ENCODE measurements around the gene MATK. TPM values are rescaled to one million over a fixed set of nuclear protein-coding genes. Genes with fewer than 3 reads are reported as not detected.
"Not testable (repeated sequence)": the region's sequence is repeated elsewhere in the genome, so short reads cannot be mapped to it uniquely, and the experiment has no call there.

Gene MATK
- total RNA-seq, 1 donor from 2014 or later, result 4.7 TPM

DNA sequence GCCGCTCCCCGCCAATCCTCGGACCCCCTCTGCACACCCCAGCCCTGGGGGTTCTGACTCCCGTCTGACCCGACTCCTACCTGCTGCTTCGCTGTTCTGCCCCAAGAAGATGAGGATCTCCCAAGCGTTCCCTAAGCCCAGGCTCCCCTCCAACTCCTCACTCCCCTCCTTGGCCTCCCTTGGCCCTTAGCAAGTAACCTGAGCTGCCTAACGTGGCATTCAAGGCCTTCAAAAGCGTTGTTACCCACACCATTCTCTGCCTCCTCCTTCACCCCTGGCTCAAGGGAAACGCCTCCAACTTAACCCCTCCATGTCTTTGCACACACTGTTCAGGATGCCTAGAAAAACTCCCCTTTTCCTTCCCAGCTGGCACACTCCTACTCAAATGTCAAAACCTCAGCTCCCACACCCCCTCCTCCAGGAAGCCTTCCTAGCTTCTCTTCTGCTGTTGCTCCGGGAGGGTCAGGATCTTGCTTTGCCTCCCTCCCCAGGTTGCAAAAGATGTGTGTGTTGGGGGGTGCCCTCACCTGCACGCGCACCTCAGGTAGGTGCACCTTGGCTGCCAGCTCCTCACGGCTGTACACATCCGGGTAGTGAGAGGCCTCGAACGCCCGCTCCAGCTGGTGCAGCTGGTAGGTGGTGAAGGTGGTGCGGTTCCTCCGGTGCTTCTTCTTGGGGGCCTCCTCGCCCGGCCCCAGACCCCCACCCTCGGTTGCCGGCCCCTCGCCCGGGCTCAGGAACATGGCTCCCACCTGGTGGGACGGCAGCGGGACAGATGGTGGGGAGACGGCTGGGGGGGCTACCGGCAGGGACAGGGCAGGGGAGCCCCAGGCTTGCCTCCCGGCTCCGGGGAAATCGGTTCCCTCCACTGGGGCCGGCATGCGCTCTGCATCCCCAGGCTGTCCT is 14.9 kb downstream of the MATK start:
- no peak for DNase-seq (ENCODE audit: low spot score)

DNA sequence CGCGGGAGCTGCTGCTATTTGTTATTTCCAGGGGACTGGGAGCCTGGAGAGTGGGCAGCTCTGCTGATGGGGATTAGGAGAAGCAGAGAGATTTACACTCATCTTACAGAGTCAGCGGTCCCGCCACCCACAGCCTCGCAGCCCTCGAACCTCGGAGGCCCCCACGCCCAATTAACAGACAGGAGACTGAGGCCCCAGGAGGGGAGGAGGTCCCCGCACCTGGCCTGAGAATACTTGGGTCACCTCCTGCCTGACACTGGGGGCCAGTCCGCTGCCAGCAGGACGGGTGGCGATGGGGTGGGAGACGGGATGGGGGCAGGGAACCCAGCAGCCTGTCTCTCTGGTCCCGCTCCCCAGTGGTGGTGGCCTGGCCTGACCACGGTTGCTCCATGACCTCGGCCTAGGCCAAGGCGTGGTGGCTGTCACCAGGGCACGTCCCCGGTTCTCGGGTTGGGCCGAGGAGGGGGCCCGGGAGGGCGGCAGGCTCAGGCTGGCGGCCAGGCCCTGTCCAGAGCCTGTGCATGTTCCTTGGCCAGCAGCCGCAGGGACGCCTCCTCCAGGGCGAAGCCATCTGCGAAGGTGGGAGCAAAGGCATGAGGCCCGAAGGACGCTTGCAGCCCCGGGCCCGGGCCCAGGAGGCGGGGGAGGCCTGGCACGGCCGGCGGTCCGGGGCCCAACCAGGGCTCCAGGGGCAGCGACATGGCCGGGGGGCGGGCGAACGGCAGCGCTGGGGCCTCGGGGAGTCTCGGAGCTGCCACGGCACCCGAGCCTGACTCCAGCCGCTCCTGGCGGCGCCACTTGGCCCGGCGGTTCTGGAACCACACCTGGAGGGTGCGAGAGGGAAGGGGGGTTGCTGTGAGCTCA is 15.8 kb downstream of the MATK start:
- no peak for DNase-seq (ENCODE audit: low spot score)

DNA sequence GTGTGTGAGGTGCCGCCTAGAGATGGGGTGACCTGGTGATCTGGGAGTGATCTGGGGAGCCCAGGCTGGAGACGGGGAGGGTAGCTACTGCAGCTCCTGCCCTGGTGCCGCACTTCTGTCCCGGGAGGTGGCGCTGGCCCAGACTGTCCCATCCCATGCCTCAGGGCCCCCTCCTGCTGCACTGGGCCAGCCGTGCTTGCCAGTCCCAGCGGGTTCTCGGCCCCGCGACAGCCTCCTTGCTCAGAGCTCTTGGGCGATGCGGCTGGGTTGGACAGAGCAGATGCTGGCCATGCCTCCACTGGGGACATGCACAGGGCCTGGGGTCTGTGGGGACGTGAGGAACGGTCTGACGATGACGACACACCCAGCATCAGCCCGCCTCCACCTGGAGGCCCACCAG is 16.7 kb downstream of the MATK start:
- no peak for DNase-seq (ENCODE audit: low spot score)

DNA sequence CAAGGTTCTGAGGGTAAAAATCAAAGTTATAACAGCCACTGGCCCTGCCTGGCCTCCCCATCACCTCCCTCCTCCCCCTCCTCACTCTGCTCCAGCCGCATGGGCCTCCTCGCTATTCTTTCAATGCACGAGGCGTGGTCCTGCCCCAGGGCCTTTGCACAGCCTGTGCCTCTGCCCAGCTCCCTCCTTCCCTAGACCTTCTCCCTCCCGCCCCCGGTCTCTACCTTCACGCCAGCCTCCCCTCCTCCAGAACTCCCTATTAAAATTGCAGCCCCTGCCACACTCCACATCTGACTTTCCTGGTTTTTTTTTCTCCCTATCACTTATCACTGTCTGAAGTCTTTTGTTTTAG is 17.5 kb downstream of the MATK start:
- no peak for DNase-seq (ENCODE audit: low spot score)

DNA sequence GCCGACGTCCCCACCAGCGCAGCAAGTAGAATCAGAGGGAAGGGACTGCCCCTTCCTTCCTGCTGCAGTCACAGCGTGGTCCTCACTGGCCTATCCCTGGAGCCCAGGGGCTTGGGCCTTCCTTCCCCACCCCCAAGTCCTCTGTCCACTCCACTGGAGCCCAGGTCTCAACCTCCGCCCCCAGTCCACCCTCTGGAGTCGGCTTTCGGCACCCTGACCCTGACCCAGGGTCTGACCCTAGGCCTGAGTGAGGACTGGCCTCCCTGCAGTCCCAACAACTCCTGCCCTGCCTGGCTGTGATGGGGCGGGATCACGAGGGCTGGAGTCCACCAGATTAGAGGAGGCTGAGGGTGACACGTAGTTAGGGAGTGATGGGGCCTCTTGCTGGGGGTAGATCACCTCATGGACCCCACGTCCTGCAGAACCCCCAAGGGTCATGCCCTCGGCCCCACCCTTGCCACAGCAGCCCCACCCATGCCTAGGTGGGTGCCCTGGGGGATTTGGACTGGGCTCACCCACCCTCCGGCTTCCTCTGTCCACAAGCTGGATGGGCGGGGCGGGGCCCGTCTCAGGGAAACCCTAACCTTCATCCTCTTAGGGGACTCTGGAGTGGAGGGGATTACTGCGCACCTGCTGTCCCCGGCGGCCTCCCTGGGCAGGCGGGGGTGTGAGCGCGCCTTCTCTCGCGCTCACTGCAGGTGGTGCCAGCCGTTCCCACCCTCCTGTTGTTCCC is 18.0 kb downstream of the MATK start:
- no peak for DNase-seq (ENCODE audit: low spot score)

DNA sequence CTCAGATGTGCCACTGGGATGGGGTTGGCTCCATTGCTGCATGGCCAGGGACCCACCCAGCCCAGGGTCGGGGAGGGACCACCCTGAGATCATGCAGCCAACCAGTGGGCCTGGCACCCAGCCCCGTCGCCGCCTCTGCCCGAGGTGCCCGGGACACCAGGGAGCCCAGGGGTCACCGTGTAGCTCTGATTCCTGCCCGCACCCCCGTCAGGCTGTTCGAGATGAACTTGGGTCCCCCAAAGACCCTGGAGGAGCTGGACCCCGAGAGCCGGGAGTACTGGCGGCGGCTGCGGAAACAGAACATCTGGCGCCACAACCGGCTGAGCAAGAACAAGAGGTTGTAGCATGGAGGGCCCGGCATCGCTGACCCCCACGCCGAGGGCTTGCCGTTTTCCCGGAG is 19.1 kb downstream of the MATK start:
- no peak for DNase-seq (ENCODE audit: low spot score)

DNA sequence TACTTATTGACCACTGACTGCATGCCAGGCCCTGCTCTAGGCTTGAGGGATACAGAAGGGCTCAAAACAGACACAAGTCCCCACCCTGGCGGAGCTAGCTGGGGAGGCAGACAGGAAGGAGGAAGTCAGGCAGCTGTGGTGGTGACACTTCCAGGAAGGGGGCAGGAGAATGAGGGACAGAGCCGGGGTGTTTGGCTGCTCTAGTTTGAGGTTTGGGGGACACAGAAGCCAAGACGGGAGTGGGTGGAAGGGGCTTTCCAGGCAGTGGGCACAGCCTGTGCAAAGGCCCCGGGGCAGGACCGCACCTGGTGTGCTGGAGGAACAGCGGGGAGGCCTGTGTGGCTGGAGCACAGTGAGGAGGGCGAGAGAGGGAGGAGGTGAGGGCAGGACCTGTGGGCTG is 19.7 kb downstream of the MATK start:
- DNase-seq (ENCODE audit: low spot score), result no peak

DNA sequence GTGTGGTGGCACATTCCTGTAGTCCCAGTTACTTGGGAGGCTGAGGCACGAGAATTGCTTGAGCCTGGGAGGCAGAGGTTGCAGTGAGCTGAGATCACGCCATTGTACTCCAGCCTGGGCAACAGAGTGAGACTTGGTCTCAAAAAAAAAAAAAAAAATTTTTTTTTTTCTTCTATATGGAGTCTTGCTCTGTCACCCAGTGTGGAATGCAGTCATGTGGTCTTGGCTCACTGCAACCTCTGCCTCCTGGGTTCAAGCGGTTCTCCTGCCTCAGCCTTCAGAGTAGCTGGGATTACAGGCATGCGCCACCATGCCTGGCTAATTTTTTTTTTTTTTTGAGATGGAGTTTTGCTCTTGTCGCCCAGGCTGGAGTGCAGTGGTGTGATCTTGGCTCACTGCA is 20.4 kb downstream of the MATK start:
- not testable (repeated sequence) for DNase-seq (ENCODE audit: low spot score)

DNA sequence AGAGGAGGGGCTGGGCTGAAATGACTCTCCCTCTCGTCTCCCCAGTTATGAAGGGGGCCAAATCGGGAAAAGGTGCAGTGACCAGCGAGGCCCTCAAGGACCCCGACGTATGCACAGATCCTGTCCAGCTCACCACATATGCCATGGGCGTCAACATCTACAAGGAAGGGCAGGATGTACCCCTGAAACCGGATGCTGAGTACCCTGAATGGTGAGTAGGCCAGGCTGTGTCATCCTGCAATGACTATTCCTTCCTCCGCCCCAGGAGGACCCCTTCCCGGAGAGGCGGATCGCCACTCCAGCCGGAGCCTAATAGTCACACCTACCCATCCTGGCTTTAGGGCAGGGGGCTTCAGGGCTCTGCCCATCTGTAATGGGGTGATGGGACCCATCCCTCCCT is 21.1 kb downstream of the MATK start:
- DNase-seq (ENCODE audit: low spot score), result no peak

DNA sequence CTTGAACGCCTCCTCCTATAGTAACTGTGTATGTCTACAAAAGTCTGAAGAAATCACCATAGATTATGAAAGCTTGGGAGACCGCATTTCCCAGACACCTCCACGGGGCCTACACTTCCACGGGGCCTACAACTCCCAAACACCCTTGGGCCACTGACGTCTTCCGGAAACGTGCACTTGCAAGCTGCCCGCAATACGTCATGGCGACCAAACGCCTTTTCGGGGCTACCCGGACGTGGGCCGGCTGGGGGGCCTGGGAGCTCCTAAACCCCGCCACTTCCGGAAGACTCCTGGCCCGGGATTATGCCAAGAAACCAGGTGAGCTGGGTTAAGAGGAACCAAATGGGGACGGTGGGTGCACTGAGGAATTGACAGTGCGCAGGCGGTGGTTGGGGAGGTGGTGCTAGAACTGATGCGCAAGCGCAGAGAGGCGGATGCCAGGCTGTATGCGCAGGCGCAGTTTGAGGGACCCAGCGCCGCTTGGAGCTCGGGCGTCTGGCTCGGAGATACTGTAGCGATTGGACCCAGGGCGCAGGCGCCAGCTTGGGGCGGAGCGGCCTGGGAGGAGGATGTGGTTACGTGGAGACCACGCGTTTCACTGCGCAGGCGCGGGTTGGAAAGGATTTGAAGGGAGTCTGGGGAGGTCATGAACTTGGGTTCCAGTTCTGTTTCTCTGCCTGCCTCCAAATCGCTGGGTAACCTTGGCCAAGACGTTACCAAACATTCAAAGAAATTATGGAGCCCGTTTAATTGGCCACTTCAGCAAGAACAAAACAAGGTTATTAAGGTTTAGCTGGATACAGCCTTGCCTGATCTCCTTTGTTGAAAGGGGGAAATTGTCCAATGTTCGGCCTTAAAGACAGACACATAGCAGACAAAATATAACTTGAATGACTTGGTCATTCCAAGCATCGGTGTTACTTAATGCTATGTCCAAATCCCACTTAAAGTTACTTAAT is 23.4 kb downstream of the MATK start, which contains the start of gene MRPL54:
Gene MRPL54 (plus strand): TSS at position 182 of the 959 bp plus-strand sequence. CDS start 19 bp downstream, at position 201.
- DNase-seq (ENCODE audit: low spot score), result peak; percentile 100

DNA sequence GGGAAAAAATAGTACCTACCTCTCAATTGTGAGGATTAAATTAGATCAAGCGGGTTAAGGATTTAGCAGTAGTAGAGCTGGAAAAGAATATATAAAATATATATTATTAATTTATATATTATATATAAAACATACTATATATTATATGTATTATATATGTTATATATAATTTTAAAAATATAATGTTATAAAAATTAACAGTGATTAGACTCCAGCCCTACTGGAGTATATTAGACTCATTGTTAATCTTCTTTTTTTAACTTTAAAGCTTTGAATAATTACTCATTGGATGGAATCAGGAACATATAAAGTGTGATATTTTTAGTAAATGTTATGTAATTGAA is 24.1 kb downstream of the MATK start:
- no peak for DNase-seq (ENCODE audit: low spot score)

DNA sequence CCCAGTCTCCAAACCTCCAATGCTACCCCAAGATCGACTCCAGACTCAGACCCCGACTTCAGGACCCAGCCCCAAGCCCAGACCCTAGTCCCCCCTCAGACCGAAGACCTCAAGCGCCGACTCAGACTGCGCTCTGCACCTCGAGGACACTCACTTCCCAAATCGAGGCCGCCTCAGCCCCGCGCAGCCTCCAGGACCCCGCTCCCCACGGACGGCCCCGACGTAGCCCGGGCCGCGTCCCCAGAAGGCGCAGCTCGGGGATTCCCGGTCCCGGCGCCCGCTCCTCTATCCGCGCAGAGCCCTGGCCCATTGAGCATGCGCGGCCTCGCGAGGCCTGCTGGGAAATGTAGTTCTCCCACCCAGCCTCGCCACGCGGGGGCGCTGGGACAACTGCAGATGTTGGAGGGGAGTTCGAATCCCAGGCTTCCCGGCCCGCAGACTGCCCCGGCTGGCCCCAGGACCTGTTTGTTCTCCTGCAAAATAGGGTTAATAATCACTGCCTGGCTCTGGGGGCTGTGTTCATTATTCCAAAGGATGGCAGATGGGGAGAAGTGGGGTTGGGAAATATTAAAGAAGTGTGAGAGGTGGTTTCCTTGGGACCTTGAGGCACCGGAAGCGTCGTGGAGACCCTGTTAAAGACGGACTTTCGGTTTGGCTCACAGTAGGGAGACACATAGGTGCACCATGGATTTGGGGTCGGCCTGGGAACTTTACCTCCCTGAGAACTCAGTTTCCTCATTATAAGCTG is 24.6 kb downstream of the MATK start, which contains the start of gene APBA3:
Gene APBA3 (minus strand): TSS at position 311 of the 748 bp plus-strand sequence. CDS start 1,428 bp downstream, outside the sequence.
- DNase-seq (ENCODE audit: low spot score), result peak; percentile 92

DNA sequence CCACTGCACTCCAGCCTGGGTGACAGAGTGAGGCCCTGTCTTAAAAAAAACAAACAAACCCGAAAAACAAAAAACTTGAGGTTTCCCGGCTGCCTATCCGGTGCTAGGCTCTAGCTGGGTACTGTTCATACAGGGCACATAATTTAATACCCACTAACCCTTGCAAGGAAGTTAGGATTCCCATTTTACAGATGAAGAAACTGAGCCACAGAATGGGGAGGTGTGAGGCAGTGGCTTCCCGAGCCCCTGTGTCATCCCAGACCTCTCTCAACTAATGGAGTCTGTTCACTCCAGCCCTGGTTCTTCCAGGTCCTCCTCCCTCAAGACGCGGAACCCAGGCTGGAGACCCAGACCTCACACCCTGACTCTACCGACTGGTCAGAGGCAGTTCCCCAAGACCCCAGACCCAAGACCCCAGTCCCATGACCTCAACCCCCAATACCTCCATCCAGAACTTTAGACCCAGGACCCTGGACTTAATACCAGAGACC is 25.3 kb downstream of the MATK start:
- no peak for DNase-seq (ENCODE audit: low spot score)

DNA sequence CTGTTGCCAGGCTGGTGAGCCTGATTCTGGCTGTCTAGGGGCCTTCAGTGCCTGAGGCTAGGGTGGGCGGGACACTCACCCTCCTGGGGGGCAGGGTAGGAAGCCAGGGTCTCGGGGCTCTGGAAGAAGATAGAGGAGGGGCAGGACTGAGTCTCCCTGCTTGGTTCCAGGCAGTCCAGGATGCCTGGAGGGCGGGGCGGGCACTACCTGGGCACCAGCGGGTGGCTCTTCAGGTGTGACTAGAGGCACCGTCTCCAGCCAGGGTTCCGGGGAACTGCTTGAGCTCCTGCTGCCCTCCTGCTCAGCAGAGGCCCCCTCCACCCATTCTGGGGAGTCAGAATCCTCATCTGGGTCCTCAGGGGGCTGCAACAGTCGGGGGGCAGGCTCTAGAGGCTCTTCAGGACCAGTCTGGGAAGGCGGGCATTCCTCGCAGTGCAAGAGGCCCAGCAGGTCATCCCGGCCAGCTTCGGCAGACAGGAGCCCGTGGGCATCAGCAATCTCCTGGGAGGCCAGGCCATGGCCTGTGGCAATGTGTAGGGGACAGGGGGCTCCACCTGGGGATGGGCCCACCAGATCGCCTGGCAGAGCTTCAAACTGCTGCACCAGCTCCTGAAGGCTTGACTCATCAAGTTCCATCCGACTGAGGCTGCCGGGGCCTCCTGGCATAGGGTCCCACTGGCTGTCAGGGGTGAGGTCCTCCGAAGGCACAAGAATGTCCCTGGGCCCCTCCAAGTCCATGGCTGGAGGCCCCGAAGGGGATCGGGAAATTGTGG is 26.5 kb downstream of the MATK start:
- DNase-seq (ENCODE audit: low spot score), result no peak

DNA sequence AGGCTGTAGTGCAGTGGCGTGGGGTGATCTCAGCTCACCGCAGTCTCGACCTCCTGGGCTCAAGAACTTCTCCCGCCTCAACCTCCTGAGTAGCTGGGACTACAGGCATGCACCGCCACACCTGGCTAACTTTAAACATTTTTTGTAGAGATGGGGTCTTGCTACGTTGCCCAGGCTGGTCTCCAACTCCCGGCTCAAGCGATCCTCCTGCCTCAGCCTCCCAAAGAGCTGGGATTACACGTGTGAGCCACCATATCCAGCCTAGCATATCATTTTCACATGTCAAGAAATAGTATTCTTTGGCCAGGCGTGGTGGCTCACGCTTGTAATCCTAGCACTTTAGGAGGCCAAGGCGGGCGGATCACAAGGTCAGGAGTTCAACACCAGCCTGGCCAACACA is 27.9 kb downstream of the MATK start:
- not testable (repeated sequence) for DNase-seq (ENCODE audit: low spot score)

DNA sequence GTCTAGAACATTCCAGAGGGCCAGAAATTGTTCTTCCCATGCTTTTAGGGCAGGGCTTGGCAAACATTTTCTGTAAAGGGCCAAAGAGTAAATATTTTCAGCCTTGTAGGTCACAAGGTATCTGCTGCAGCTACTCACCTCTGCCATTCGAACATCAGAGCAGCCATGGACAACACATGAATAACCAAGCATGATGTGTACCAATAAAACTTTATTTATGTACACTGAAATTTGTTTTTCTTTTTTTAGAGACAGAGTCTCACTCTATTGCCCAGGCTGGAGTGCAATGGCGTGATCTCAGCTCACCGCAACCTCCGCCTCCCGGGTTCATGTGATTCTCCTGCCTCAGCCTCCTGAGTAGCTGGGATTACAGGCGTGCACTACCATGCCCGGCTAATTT is 28.5 kb downstream of the MATK start:
- not testable (repeated sequence) for DNase-seq (ENCODE audit: low spot score)

DNA sequence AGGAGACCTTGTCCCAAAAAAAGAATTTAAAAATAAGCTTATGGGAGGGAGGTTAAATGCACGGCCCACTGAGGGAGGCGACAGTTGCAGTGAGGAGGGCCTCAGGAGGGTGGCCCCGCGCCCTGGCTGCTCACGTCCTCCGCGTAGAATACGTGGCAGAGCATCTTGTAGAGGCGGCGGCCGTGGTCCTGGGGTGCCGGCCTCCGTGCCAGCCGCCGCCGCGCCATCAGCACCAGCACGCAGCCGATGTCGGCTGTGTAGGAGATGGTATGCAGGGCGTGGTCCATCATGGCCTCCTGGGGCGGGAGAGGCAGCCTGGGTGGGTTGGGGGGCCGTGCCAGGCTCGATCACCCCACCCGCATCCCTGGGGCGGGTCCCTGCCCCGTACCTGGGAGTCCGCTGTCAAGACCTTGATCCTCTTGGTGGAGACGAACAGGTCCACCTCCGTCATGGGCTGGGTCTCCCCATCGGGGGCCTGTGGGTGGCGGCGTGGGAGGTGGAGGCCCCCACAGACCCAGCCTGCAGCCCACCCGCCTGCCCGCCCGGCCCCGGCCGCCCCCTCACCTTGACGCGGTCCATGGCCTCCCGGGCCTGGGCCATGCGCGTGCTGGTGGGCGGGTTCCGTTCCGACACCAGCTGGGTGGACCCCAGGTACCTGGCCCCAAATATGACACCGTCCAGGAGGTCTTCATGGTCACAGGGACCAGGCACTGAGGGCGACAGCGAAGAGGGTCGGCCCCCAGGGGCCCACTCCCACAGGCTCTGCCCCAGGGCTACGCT is 32.4 kb downstream of the MATK start:
- no peak for DNase-seq (ENCODE audit: low spot score)

DNA sequence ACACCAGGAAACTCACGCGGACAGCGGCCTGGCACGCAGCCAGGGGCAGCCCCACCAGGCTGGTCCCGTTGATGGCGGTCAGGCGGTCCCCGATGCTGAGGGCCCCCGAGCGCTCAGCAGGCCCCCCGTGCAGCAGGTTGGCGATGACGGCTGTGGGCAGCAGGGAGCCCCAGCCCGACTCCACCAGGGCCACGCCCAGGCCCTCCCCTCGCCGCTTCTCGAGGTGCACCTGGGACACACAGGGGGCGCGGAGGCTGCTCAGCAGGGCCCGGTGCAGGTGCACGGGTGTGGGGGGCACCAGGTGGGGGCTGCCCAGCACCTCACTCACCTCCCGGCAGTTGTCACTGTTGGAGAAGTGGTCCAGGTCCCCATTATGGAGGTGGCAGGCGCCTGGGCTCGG is 33.7 kb downstream of the MATK start:
- no peak for DNase-seq (ENCODE audit: low spot score)
